ENCODE measurements around the gene KDM7A.

DNA sequence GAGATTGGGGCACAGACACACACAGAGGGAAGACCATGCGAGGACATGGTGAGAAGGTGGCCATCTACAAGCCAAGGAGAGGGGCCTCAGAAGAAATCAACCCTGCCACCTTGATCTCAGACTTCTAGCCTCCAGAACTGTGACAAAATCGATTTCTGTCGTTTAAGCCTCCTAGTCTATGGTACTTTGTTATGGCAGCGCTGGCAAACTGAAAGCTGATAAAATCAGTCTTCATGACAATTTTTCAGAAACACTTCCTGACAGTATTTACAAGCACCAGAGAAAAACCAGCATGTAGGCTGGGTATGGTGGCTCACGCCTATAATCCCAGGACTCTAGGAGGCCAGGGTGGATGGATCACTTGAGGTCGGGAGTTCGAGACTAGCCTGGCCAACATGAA is 118.3 kb downstream of the KDM7A start:
- no peak for TF ChIP-seq LEF1 (IDR thresholded peaks at IDR 0.05; ENCODE audit: borderline replicate concordance)
- no peak for TF ChIP-seq FOXM1 (IDR thresholded peaks at IDR 0.05; ENCODE audit: borderline replicate concordance)
- no peak for TF ChIP-seq TARDBP (IDR thresholded peaks at IDR 0.05)
- no peak for TF ChIP-seq FOXA1 (IDR thresholded peaks at IDR 0.05)
- TF ChIP-seq SP1 (IDR thresholded peaks at IDR 0.05): no peak
- TF ChIP-seq, protein P1, sequence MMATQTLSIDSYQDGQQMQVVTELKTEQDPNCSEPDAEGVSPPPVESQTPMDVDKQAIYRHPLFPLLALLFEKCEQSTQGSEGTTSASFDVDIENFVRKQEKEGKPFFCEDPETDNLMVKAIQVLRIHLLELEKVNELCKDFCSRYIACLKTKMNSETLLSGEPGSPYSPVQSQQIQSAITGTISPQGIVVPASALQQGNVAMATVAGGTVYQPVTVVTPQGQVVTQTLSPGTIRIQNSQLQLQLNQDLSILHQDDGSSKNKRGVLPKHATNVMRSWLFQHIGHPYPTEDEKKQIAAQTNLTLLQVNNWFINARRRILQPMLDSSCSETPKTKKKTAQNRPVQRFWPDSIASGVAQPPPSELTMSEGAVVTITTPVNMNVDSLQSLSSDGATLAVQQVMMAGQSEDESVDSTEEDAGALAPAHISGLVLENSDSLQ (IDR thresholded peaks at IDR 0.05): no peak
- TF ChIP-seq ZNF384 (IDR thresholded peaks at IDR 0.05): no peak
- TF ChIP-seq SUZ12 (IDR thresholded peaks at IDR 0.05): no peak
- no peak for TF ChIP-seq CTBP1 (IDR thresholded peaks at IDR 0.05; ENCODE audit: borderline replicate concordance)
- TF ChIP-seq FOXK2 (IDR thresholded peaks at IDR 0.05): no peak
- no peak for TF ChIP-seq ARNT (IDR thresholded peaks at IDR 0.05)
- TF ChIP-seq BHLHE40 (IDR thresholded peaks at IDR 0.05; ENCODE audit: borderline replicate concordance): no peak
